ENCODE data around the gene NXN.
"Not testable (repeated sequence)": the region's sequence is repeated elsewhere in the genome, so short reads cannot be mapped to it uniquely, and the experiment has no call there.

Gene NXN

DNA sequence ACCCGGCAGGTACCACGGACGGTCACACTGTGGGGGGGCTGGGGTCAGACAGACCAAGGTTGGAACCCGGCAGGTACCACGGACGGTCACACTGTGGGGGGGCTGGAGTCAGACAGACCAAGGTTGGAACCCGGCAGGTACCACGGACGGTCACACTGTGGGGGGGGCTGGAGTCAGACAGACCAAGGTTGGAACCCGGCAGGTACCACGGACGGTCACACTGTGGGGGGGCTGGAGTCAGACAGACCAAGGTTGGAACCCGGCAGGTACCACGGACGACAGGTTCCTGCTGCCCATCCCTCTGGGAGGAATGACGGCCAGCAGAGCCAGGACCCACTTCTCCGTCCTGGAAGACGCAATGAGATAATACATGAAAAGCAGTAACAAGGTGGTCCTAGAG lies 27.0 kb downstream of the NXN start:
- 97 to 98% methylated on average over 6 to 9 of the region's 18 CpGs for WGBS, 2 experiments (ENCODE audit: insufficient coverage in 2 of 2)
- H3K9me3 ChIP-seq (ENCODE audit: control insufficient read depth, low read length); H3K27ac ChIP-seq (ENCODE audit: low read depth, low read length, severe bottlenecking); H3K4me3 ChIP-seq (ENCODE audit: extremely low read depth, insufficient read depth, low read length, poor library complexity, severe bottlenecking): not testable (repeated sequence)
- Histone ChIP-seq H3K36me3 (ENCODE audit: control insufficient read depth, insufficient read depth, low read length) (peaks cover 13% of the 10 kb centered on the region), H3K4me1 (ENCODE audit: control insufficient read depth, insufficient read depth, low read length, poor library complexity, severe bottlenecking) (peaks cover 24% of the 10 kb centered on the region)

DNA sequence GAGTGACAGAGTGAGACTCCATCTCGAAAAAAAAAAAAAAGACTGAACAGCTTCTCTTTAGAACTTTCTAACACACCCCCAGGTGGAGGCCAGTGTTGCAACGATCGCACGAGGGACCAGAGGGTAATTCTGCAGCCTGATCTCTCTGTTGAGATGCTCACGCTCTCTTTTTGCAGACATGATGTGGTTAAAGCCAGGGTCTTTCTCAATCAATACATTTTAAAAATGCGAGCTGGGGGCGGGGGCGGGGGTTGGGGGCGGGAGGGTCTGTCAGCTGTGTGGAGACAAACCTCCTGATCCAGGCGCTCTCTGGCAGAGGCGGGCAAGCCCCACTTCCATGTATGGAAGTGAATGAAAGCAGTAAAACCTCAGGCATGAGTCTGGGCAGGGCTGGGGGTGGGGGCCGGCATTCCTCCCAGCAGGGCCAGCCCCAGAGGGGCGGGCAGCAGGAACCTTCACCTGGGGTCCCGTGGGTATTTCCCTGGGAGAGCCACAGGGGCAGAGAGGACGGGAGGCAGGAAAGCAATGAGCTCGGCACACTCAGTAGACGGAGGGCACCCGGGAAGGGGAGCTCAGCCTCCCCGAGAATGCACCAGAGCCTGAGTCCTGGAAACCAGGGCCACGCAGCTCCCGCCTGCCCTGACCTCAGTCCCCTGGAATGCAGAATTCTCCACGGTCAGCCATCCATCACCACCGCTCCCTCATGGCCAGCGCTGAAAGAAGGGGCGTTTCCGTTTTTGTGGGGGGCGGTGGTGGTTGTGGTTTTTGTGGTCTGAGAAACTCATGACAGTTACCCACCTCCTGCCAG lies 28.0 kb downstream of the NXN start:
- H3K36me3 ChIP-seq (ENCODE audit: control insufficient read depth, insufficient read depth, low read length): peaks cover 13% of the 10 kb centered on the region
- 2 to 3% methylated on average over 13 to 15 of the region's 27 CpGs for WGBS, 2 experiments (ENCODE audit: insufficient coverage in 2 of 2)
- peaks cover 23% of the 10 kb centered on the region for H3K4me1 ChIP-seq (ENCODE audit: control insufficient read depth, insufficient read depth, low read length, poor library complexity, severe bottlenecking)
- H3K9me3 ChIP-seq (ENCODE audit: control insufficient read depth, low read length): no peaks in the 10 kb centered on the region
- H3K4me3 ChIP-seq (ENCODE audit: extremely low read depth, insufficient read depth, low read length, poor library complexity, severe bottlenecking): peak overlapping the region; percentile 19
- peak overlapping the region; percentile 100 for H3K27ac ChIP-seq (ENCODE audit: low read depth, low read length, severe bottlenecking)

DNA sequence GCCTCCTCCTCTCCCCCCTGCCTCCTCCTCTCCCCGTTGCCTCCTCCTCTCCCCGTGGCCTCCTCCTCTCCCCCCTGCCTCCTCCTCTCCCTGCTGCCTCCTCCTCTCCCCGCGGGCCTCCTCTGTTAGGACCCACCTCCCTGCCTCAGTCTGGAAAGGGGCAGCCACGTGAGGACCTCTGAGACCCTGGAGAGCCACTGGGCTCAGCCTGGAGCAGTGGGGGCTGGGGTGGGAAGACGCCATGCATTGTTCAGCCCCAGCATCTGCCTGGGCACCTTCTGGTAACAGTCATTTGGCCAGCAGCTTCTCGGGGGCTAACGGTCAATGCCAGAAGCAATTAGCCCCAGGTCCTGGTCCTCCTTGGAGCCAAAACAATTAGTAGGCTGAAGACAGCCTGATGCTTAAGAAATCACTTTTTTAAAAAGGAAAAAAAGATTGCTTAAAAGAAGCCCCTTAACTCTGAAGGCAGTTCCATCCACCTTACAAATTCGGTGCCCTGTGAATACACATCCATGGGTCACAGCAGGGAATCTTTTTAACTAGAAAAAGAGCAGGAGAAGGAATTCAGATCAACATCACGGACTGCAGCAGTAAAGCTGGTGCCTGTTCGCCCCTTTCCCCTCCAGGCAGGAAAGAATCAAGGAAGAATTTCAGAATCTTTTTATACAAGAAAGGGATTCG lies 29.8 kb downstream of the NXN start:
- Histone ChIP-seq H3K27ac (ENCODE audit: low read depth, low read length, severe bottlenecking) (peak overlapping the region; percentile 100), H3K4me3 (ENCODE audit: extremely low read depth, insufficient read depth, low read length, poor library complexity, severe bottlenecking) (no peak overlapping the region), H3K36me3 (ENCODE audit: control insufficient read depth, insufficient read depth, low read length) (peaks cover 19% of the 10 kb centered on the region), H3K4me1 (ENCODE audit: control insufficient read depth, insufficient read depth, low read length, poor library complexity, severe bottlenecking) (peaks cover 30% of the 10 kb centered on the region), H3K9me3 (ENCODE audit: control insufficient read depth, low read length) (no peaks in the 10 kb centered on the region)
- 24 to 25% methylated on average over 6 to 7 of the region's 12 CpGs for WGBS, 2 experiments (ENCODE audit: insufficient coverage in 2 of 2)

DNA sequence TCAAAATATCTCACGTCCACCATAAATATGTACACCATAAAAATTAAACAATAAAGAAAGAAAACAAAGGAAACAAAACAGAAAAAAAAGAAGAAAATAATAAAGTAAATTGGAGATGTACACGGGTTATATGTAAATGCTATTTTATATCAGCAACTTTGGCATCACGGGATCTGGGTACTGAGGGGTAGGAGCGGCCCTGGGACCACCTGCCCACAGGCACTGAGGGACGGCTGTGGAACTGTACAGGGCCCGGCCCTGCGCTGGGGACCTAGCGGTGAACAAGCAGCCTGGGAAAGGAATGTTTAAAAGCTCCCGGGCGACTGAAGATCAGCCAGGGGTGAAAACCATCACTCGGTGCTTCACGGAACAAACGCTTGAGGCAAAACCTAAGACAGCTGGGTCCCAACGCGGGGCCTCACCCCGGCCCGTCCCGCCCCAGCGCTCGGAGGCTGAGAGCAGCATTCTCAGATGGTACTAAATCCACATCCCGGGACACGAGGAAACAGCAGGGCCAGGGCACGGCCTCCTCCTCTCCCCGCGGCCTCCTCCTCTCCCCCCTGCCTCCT lies 31.2 kb downstream of the NXN start:
- peaks cover 26% of the 10 kb centered on the region for H3K4me1 ChIP-seq (ENCODE audit: control insufficient read depth, insufficient read depth, low read length, poor library complexity, severe bottlenecking)
- H3K9me3 ChIP-seq (ENCODE audit: control insufficient read depth, low read length): no peaks in the 10 kb centered on the region
- H3K27ac ChIP-seq (ENCODE audit: low read depth, low read length, severe bottlenecking): no peak overlapping the region
- H3K36me3 ChIP-seq (ENCODE audit: control insufficient read depth, insufficient read depth, low read length): peaks cover 23% of the 10 kb centered on the region
- no peak overlapping the region for H3K4me3 ChIP-seq (ENCODE audit: extremely low read depth, insufficient read depth, low read length, poor library complexity, severe bottlenecking)
- WGBS, 2 experiments (ENCODE audit: insufficient coverage in 2 of 2): 78 to 93% methylated on average over 12 to 17 of the region's 25 CpGs

DNA sequence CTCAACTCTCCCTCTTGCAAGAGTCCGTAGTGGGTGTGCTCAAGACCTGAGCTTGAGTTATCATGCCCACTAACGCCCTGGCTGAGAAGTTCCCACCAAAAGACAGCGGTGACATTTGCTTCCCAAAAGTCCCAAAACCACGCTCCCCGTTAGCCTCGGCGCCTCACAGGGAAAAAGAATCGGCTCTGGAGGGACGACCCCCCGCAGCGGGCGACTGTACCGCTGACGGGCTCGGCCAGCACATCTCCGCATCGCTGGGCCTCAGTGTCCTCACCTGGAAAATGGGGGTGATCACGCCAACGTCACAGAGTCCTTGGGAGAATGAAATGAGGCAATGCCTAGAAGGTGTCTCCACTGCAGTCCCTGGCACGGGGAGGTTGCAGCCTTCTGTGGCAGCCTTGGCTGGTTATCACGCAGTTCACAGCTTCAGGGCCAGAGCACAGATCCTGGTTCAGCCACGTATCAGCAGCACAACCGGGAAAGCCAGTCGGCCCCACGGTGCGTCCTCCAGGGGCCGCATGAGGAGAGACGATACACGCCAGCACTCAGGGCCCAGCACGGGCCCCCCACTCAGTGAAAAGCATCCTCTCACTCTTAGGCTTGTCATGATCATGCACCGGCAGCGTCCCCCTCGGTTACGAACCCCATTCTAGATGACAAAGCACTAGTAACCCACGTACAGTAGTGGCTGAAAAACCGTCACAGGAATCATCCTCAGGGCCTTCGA lies 32.9 kb downstream of the NXN start:
- no peak overlapping the region for H3K4me3 ChIP-seq (ENCODE audit: extremely low read depth, insufficient read depth, low read length, poor library complexity, severe bottlenecking)
- H3K4me1 ChIP-seq (ENCODE audit: control insufficient read depth, insufficient read depth, low read length, poor library complexity, severe bottlenecking): peaks cover 26% of the 10 kb centered on the region
- WGBS, 2 experiments (ENCODE audit: insufficient coverage in 2 of 2): 95 to 97% methylated on average over 36 to 37 of the region's 37 CpGs
- no peaks in the 10 kb centered on the region for H3K9me3 ChIP-seq (ENCODE audit: control insufficient read depth, low read length)
- H3K27ac ChIP-seq (ENCODE audit: low read depth, low read length, severe bottlenecking): no peak overlapping the region
- peaks cover 23% of the 10 kb centered on the region for H3K36me3 ChIP-seq (ENCODE audit: control insufficient read depth, insufficient read depth, low read length)

DNA sequence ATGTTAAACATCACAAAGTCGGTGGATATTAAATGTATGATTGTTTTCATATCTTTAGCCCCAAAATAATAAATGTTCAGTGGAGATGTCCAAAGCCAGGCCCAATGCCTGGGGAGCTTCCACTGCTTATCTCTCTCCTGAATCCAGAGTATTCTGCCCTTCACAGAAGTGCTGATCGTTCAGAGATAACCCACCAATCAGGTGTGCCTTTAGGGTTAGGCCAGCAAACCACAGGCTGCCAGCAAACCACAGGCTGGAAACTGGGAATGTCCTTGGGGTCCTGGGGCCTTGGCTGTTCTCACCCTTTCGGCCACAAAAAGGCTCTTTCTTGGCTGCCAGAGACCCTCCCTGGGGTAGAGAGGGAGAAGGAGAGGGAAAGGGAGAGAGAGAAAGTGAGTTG lies 33.9 kb downstream of the NXN start:
- H3K27ac ChIP-seq (ENCODE audit: low read depth, low read length, severe bottlenecking): peak overlapping the region; percentile 57
- H3K4me1 ChIP-seq (ENCODE audit: control insufficient read depth, insufficient read depth, low read length, poor library complexity, severe bottlenecking): peaks cover 21% of the 10 kb centered on the region
- H3K36me3 ChIP-seq (ENCODE audit: control insufficient read depth, insufficient read depth, low read length): peaks cover 23% of the 10 kb centered on the region
- H3K4me3 ChIP-seq (ENCODE audit: extremely low read depth, insufficient read depth, low read length, poor library complexity, severe bottlenecking): no peak overlapping the region
- WGBS, 2 experiments (ENCODE audit: insufficient coverage in 2 of 2): 79 to 83% methylated on average over 1 to 2 of the region's 3 CpGs
- no peaks in the 10 kb centered on the region for H3K9me3 ChIP-seq (ENCODE audit: control insufficient read depth, low read length)

DNA sequence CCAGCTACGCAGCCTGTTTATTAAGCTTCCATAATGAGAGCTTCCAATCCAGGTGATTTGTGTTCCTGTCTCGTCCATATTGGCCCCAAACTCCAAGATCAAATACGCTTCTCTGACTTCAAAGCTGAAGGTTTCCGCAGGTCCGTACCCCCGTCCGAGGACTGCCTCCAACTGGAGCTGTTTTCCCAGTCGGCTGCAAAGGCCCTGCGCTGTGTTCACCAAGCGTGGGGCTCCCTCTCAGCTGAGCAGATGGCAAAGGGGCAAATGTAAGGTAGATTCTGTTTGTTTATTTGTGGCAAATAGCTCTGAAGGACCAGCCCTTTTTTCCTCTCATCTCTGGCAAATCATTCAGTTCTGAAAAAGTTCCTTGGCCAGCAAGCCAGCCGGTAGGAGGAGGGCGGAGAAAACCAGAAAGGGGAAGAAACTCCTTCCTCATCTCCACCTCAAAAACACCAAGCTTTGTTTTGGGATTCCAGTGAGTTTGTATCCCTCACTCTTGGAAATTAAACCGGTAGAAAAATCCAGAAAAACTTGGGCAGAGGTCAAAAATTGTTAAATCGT lies 35.2 kb downstream of the NXN start:
- Histone ChIP-seq H3K27ac (ENCODE audit: low read depth, low read length, severe bottlenecking) (no peak overlapping the region), H3K4me3 (ENCODE audit: extremely low read depth, insufficient read depth, low read length, poor library complexity, severe bottlenecking) (no peak overlapping the region), H3K36me3 (ENCODE audit: control insufficient read depth, insufficient read depth, low read length) (peaks cover 23% of the 10 kb centered on the region), H3K4me1 (ENCODE audit: control insufficient read depth, insufficient read depth, low read length, poor library complexity, severe bottlenecking) (peaks cover 9% of the 10 kb centered on the region), H3K9me3 (ENCODE audit: control insufficient read depth, low read length) (no peaks in the 10 kb centered on the region)
- 88% methylated on average over 11 of the region's 14 CpGs for WGBS, 2 experiments (ENCODE audit: insufficient coverage in 2 of 2)

DNA sequence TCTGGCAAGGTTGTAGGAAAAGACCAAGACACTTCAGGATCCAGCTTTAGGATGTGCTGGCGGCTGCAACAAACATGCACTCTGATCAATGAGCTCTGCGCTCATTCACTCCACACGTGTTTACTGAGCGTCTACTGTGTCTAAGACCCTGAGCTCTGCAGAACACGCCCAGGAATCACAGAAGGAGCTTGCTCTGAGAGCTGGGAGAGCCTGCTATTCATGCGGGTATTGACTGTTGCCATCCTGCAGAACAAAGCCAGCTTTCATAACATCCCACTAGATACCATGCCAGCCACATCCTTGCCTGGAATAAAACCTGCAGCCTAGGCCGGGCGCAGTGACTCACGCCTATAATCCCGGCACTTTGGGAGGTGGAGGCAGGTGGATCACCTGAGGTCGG lies 44.1 kb downstream of the NXN start:
- Histone ChIP-seq H3K4me1 (ENCODE audit: control insufficient read depth, insufficient read depth, low read length, poor library complexity, severe bottlenecking) (peaks cover 43% of the 10 kb centered on the region), H3K9me3 (ENCODE audit: control insufficient read depth, low read length) (no peaks in the 10 kb centered on the region), H3K4me3 (ENCODE audit: extremely low read depth, insufficient read depth, low read length, poor library complexity, severe bottlenecking) (no peak overlapping the region), H3K27ac (ENCODE audit: low read depth, low read length, severe bottlenecking) (no peak overlapping the region), H3K36me3 (ENCODE audit: control insufficient read depth, insufficient read depth, low read length) (peaks cover 11% of the 10 kb centered on the region)
- 92 to 95% methylated on average over 9 to 10 of the region's 11 CpGs for WGBS, 2 experiments (ENCODE audit: insufficient coverage in 2 of 2)

DNA sequence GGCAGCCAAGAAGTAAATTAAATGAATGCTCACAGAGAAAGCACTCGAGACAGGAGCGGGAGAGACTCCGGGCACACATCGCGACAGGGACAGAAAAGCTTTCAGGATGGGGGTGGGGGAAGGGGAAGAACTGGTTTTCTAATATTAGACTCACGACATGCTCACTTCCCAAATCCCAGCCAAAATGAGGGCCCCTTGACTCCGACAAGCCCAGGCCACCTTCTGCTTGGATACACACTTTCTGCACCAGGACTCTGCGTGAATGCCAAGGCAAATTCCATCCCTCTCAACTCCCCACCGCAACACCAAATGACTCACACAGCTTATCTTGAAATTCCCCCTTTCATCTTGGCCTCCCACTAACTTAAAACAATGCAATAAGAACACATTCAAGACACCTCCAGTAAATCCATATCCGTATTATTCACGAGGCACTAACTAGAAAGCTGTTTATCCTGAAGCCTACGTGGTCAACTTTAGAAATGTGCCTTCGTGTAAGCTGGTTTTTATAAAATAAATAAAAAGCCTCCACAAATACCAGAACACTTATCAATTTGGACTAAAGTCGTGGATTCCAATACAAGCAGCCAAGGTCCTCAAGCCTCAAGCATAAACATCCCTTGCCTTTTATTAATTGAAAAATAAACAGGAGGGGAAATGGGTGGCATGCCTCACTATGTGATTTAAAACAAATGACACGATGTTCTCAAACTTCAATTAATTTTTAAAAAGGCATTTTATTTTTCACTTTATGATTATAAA lies 46.1 kb downstream of the NXN start:
- peak overlapping the region; percentile 96 for H3K27ac ChIP-seq (ENCODE audit: low read depth, low read length, severe bottlenecking)

DNA sequence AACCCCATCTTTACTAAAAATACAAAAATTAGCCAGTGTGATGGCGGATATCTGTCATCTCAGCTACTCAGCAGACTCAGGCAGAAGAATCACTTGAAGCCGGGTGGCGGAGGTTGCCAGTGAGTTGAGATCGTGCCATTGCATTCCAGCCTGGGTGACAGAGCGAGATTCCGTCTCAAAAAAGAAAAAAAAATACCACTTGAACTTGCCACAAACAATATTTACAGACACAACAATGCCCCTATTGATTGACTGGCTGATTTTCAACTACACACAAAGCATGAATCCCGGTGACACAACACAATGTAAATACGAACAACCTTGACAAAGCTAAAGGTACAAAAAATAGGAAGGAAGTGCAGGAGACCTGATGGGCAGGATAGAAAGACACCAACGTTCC lies 49.3 kb downstream of the NXN start:
- H3K9me3 ChIP-seq (ENCODE audit: control insufficient read depth, low read length): no peaks in the 10 kb centered on the region

More for the DNA sequence above, 46.1 kb downstream of the NXN start:
- peaks cover 27% of the 10 kb centered on the region for H3K36me3 ChIP-seq (ENCODE audit: control insufficient read depth, insufficient read depth, low read length)
- no peaks in the 10 kb centered on the region for H3K9me3 ChIP-seq (ENCODE audit: control insufficient read depth, low read length)
- WGBS, 2 experiments (ENCODE audit: insufficient coverage in 2 of 2): 21 to 40% methylated on average over 3 to 7 of the region's 15 CpGs
- H3K4me3 ChIP-seq (ENCODE audit: extremely low read depth, insufficient read depth, low read length, poor library complexity, severe bottlenecking): no peak overlapping the region
- H3K4me1 ChIP-seq (ENCODE audit: control insufficient read depth, insufficient read depth, low read length, poor library complexity, severe bottlenecking): peaks cover 57% of the 10 kb centered on the region

More for the DNA sequence above, 49.3 kb downstream of the NXN start:
- H3K4me3 ChIP-seq (ENCODE audit: extremely low read depth, insufficient read depth, low read length, poor library complexity, severe bottlenecking): no peak overlapping the region
- H3K4me1 ChIP-seq (ENCODE audit: control insufficient read depth, insufficient read depth, low read length, poor library complexity, severe bottlenecking): peaks cover 59% of the 10 kb centered on the region
- WGBS, 2 experiments (ENCODE audit: insufficient coverage in 2 of 2): 93 to 100% methylated on average over 7 of the region's 9 CpGs
- H3K27ac ChIP-seq (ENCODE audit: low read depth, low read length, severe bottlenecking): no peak overlapping the region
- H3K36me3 ChIP-seq (ENCODE audit: control insufficient read depth, insufficient read depth, low read length): peaks cover 22% of the 10 kb centered on the region

All from mesodermal cell (in vitro differentiated cells).